GM19438 (cell line): ENCODE data around the gene CHRNA4.
"Not testable (repeated sequence)": the region's sequence is repeated elsewhere in the genome, so short reads cannot be mapped to it uniquely, and the experiment has no call there.

Source experiments
- ATAC-seq: cut with Tn5 transposase; IDR thresholded peaks from one replicate; pipeline ENCODE4 v1.9.1; 2021; ENCODE audit warnings: low read depth; ENCODE audit not compliant: unreplicated experiment

CHRNA4 gene

DNA sequence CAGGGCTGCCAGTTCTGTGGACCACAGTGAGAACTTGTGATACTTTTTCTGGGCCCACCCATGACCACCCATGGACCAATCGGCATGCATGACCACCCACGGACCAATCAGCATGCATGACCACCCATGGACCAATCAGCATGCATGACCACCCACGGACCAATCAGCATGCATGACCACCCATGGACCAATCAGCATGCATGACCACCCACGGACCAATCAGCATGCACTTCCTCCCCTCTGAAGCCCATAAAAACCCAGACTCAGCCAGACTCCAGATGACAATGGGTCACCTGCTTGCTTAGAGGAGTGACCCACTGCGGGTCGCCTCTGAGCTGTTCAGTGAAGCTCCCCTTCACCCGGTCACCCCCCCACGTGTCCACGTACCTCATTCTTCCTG, 18.7 kb upstream of the CHRNA4 start:
- not testable (repeated sequence) for ATAC-seq

DNA sequence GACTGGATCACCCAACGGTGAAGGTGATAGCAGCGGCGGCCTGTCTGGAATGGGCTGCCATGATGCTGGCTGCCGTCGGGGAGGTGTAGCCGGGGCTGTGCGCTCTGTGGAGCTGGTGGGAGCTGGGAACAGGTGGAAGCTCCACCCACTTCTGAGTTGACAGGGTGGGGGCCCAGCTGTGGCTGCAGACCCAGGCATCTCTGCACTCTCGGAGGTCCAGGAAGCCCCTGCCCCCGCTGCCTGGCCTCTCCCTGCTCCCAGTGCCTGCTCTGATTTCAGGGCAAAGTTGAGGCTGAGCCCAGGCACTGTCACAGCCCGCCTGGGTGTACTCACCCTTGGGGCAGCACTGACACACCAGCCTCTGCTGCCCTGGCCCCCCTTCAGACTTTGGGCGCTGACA, 18.1 kb upstream of the CHRNA4 start:
- no peak for ATAC-seq

DNA sequence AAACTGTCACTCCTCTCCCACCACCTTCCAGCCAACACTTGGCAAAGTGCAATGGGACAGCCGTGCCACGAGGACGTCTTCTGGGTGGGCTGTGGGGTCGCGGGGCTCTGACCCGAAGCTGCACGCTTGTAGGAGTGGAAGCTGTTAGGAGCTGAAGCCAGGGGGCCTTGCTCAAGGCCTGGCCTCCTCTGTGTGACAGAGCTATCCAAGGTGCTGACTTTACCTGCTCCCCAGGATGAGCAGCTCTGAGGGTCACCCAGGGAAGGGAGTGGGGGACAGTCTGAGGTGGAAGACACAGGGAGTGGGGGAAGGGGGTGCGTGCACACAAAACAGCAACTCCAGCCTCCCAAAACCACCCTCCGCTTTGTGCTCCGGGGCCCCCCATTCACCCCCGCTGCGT, 17.5 kb upstream of the CHRNA4 start:
- ATAC-seq: no peak

DNA sequence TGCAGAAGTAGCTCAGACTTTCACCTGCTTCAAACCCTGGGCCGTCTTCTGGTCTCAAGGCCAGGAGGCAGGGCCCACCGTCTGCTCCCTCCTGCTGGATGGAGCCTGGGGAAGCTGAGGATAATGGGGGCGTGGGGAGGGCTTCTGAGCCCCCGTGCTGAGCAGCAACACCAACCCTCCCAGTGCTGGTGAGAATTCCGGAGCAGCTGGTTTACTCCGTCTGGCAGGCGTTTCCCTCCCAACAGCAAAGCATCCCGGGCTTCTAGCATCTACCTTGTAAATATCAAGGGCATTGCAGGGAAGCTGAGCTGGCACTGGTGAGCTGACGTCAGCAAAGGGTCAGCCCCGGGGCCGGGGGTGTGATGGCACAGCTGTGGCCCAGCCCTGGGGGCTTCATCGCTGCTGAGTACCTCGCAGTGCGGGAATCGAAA, 16.8 kb upstream of the CHRNA4 start:
- ATAC-seq: no peak

DNA sequence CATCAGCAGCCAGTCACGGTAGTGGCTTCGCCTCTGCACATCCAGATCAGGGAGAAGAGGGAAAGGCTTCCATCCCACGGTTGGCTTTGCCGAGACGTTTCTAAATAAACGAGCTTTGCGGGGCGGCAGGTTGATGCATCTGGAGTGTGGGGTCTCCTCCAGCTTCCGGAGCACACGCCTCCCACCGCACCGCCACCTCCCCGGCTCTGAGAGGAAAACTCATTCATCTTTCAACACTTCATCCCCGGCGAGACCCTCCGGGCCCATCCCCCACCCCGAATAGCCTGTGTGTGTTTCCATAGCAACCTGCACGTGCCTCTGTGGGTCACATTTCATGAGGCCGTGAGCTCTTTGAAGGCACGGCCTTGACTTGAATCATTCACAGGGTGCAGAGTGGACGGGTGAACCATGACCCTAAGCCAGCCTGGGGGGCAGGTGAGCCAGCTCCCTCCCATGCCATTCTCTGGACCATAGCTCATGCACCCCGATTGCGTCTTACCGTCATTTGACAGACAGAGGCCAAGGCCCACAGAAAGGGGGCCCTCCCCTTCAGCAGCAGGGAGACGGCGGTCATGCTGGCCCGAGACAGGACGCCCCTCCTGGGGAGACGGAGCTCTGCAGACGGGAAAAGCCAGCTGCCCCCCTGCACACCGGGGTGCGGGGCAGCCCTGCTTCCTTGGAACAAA, 16.2 kb upstream of the CHRNA4 start:
- no peak for ATAC-seq

DNA sequence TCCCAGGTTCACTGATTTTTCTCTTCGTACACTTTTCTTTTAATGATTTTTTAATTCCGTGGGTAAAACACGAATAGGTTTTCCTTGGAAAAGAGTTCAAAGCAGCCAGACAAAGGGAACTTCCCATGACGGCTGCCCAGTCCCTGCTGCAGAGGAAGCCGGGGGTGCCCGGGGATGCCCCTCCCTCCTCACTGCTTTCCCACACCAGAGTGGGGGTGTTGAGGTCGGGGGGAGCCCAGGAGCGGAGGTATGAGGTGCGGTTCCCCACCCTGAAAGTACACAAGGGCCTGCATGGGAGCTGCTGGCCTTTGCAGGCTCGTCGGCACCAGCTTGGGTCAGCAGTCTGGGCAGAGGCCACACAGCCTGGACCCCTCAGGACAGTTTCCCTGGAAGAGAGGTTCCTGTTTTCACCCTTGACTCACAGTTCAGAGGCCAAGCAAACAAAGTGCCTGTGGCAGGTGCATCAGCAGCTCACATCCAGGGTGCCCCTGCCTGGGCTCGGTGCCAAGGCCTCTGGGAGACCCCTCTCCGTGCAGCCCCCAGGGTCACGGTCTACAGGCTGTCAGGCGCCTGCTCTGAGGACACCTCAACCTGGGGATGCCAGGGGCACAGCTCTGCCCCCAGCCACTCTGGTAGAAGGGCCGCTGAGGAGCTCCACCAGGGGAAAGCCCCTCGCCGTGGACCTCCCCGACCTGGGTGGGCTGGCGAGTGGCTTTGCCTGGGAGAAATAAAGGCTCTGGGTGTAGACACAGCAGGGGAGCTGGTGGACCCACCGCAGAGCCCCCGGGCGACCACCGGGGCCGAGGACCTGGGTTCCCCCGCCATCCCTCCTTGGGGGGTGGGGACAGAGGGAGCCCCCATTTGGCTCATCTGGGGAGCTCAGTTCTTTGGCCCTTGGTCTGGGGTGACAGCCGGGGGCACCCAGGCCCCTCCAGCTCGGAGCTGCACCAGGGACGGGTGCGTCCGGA, 15.4 kb upstream of the CHRNA4 start:
- ATAC-seq: no peak

DNA sequence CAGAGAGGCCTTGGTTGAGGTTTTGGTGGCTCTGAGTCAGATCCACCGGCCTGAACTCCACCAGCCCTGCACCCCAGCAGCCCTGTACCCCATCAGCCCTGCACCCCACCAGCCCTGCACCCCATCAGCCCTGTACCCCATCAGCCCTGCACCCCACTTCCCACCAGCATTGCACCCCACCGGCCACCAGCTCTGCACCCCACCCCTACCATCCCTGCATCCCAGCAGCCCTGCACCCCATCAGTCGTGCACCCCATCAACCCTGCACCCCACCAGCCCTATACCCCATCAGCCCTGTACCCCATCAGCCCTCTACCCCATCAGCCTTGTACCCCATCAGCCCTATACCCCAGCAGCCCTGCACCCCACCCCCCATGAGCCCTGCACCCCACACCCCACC, 14.3 kb upstream of the CHRNA4 start:
- ATAC-seq: no peak

DNA sequence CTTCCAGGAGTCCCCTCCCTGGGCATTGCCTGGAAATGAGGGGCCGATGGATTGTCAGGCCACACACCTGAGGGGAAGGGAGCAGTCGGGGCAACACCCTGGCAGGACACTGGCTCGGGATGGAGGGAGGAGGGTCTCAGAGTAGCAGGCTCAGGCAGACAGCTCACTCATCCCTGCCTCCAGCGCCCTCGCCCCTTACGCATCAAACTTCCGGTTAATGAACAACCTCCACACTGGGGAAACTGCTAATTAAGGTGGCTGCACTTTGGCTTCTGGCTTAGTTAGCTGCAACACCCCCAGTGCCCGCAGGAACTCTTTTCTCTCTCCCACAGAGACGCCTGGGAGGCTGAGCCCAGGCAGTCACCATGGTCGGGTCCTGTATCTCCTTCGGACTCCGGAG, 13.4 kb upstream of the CHRNA4 start:
- no peak for ATAC-seq

DNA sequence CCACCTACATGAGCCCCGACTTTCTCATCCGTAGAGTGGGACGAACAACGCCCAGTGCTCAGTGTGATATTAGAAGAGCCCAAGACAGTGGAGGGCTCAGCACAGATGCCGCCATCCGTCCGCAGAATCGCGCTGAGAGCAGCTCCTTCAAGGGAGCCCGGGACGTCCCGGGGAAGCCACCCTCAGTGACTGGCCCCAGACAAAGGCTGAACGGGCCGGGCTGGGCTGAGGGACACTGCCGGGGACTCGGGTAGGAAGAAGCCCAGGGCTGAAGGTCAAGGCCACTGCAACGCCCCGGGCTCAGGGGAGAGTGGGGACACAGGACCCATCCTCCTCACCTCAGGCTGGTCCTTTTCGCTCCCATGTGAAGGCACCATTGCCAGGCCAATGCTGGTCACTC, 12.8 kb upstream of the CHRNA4 start:
- no peak for ATAC-seq

DNA sequence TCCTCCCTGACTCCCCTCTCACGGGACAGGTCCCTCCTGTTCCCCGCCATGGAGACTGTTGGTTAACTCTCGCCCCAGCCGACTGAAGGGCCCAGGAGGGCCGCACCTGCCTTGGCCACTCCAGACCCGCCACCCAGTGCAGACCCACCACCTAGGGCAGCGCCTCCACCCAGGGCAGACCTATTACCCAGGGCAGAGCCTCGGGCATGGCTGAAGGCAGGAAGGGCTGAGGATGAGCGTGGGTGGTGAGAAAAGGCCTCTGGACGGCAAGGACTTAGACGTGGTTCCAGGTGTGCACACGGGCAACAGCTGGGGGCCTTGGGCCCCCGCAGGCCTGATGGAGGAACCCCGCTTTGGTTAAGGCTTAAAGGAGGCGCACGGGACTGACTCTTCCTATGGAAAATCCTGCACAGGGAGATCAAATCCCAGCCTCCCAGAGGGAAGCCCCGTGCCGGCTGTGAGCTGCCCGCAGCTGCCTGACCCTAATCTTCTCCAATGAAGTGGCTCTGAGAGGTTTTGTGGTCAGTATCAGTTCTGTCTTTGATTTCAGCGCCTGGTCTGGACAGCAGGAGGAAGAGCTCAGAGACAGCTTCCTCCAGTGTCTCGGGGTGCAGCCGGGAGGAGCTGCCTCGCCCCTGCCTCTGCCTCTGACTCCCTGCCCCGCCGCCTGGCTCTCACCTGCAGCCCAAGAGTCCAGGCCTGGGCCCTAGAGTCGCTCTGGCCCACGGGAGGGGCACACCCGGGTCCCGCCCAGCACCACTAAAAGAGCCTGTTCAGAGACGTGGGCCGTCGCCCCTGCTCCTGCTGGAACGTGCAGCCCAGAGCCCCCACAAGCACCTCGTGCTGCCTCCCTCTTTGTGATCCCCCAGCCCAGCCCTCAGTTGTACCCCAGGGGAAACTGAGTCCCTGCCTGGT, 12.1 kb upstream of the CHRNA4 start:
- ATAC-seq: no peak

DNA sequence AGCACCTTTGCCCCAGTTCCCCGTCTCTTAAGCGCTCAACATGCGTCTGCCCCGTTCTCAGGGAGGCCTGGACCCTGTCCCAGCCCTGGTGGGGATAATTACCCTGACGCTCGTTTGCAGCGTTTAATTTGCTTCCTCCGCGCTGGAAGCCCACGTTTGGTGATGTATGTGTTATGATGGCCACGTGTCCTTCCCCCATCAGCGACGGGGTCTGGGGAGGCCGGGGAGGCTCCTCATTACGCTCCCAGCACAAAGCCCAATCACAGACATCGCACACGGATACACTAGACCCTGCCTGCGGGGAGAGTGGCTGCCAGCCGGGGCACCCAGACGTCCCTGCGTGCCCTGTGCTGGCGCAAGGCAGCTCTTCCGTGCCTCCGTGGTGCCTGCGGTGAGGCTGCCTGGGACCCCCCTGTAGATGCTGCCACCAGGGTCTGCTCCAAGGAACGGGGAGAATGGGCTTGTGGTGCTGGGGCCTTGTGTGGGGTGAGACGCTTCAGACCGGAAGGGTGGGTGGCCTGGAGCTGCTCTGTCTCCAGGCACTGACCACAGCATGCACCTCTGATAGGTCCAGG, 10.2 kb upstream of the CHRNA4 start:
- ATAC-seq: no peak

DNA sequence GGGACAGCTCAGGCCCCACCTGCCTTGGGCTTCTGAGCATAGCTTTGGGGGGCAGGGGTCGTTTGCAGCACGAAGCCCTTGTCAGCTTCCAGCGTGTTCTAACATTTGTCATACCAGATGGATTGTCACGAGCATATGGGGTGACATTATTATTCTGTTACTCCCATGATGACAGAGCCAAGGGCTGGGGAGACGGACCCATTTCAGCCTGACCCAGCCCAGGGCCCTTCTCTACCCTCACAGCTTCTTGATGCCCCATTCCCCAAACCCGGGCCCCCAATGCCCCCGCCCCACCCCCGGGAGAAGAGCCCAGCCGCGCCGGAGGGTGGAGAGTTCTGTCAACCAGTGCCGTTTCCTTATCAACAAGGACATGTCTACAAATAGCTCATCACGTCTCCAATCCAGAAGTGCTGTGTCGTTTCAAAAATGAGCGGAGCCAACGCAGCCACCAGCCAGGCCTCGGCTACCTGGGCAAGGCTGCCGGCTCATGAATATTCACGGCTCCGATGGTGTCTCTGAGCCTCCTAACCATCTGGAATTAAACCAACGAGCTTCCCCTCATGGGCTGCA, 9.6 kb upstream of the CHRNA4 start:
- ATAC-seq: no peak

DNA sequence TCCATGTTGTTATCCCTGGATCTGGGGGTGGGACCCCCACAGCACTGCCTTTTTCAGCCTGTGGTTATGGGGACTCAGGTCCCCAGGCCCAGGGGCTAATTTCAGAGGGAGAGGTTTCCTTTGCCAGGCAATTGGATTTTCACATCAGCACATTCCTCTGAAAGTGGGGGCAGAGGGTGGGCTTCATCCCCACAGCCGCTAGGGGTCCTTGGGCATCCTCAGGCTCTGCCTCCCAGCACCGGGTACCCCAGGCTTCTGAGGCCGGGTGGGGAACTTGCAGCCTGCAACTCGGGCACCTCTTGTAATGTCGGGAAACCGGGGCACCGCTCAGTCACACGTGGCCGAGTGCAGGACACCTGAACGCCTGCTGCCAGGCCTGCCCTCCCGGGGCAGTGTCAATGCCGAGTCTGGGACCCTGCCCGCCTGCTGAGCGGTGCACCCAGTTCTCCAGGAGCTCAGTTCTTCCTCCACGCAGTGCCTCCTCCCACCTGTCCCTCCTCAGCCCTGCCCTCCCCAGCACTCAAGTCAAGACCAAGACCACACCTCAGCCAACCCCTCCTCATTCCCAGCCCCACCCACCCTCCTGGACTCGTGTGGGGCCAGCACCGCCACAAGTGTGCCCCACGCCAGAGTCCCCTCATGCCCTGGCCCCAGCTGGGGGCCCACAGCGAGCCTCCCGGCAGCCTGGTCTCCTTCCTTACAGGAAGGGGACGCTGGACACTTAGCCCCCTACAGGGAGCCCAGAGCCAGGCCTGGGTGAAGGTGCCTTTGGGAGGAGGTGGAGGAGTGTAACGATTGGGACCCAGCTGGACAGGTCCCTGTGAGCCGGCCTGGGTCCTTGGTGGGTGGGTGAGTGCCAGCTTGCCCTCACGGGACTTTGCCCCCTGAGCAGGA, 8.8 kb upstream of the CHRNA4 start:
- ATAC-seq: no peak

DNA sequence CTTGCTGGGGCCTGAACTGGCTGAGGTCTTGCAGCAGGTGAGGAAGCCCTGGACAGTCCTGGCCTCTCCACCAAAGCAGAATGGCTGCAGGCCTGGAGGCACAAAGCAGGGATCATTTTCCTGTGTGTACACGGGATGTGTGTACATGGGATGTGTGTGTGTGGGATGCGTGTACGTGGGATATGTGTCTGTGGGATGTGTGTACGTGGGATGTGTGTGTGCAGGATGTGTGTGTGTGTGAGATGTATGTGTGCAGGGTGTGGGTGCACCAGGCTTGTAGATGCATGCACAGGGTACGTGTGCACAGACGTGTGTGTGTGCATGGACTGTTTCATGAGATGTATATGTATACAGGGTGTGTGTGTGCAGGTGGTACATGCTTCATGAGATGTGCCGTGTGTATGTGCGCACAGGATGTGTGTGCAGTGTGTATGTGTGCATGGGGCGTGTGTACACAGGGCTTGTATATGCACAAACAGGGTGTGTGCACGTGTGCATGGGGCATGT, 7.9 kb upstream of the CHRNA4 start:
- no peak for ATAC-seq

DNA sequence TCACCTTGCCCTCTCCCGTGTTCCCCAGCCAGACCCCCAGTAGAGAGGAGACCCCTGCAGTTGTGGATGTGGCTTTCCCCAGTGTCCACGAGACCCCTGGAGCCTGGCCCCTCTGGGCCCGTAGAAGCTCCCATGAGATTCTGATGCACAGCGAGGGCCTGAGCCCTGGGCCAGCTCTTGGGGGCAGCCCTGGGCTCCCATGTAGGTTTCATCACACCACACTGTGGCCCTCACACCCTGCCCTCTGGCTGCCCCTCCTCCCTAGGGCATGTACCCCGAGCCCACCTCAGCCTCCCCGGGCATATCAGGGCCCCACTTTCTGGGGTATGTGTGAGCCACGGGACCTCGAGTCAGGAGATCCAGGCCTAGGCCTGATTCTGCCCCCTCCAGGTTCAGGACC, 7.0 kb upstream of the CHRNA4 start:
- no peak for ATAC-seq

DNA sequence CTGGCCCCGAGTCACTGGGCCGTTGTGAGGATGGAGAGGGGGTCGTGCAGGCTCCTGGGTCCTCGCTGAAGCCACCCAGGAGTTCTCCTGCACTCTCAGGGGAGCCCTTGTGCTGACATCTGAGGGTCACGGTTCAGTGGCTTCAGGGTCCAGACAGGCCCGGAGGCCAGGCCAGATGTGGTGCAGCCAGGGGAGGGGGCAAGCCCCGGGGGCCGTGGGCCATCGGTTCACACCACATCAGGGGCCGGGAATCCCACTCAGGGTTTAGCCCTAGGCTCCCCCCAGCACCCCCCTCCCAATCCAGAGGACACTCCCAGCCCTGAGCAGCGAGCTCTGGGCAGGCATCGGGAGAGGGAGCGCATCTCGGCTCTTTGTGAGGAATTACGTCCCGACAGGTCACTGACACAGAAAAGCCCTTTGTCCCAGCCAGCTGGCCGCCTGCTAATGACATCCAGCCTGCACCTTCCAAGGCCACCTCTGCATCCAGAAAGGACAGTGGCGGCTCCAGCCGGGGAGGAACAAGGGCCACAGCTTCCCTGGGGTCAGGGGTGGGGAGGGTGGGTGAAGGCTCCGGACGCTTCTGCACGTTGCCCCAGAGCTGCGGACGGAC, 6.4 kb upstream of the CHRNA4 start:
- no peak for ATAC-seq

DNA sequence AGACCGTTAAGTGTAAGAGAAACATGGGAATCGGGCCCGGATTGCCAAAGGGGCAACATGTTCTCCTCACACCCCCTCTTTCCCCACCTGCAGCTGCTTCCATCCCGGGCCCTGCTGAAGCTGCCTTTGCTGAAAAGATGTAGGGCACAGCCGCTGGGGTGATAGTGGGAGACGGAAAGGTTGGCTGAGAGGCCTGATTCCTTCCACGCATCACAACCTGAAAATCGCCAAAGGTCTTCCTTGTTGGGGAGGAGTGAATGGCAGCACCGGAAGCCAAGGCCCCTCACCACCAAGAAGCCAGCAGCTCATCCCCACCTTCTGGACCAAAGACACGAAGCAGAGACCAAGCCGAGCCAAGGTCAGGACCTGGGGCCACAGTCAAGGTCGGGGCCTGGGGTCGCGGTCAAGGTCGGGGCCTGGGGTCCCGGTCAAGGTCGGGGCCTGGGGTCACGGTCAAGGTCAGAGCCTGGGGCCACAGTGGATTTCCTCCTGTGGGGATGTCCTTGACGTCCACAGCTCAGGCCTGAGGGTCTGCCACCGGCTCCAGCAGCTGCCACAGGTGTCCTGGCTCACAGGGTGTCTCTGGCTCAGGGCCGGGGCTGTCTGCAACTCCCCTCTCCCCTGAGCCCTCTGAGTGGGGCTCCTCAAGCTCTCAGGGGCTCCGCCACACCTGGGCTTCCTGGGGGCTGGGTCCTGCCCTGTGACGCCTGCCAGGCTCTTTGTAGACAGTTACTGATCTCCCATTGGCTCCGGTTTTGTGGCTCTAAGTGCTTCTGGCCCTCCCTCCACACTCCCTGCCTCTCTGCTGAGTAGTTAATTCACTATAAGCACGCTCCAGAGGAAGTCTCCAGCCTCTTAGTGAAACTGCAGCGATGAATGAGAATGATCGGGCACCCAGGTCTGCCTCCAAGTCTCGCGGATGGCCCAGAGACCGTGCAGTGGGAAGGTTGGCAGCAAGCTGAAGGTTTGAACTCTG, 5.5 kb upstream of the CHRNA4 start:
- no peak for ATAC-seq
